Gastroesophageal sphincter (tissue), 4 donors: ENCODE data around the gene NPIPA3. TPM values are rescaled to one million over a fixed set of nuclear protein-coding genes. Genes with fewer than 3 reads are reported as not detected.
"Not testable (repeated sequence)": the region's sequence is repeated elsewhere in the genome, so short reads cannot be mapped to it uniquely, and the experiment has no call there.

Source experiments
- ATAC-seq: fragments of 150-250 bp; one replicate; pipeline ENCODE4 v1.9.1; 2016; ENCODE audit warnings: mild to moderate bottlenecking, moderate library complexity
- H3K27ac ChIP-seq, 4 donors: fragments of 200-600 bp; sonication (generic) in 3 of 4; 1 replicate in 3 of 4; 2 replicates in 1 of 4; pipeline ENCODE4 v1.5.1; 2016 to 2019
- H3K27me3 ChIP-seq: fragments of 200-600 bp; sonication (generic); one replicate; pipeline ENCODE4 v1.5.1; 2019
- H3K36me3 ChIP-seq, 2 donors: fragments of 200-600 bp; sonication (generic); one replicate each; pipeline ENCODE4 v1.5.1; 2019; ENCODE audit warnings: control low read depth in 1 of 2
- H3K4me1 ChIP-seq, 3 donors: fragments of 200-600 bp; sonication (generic); 1 replicate in 2 of 3; 2 replicates in 1 of 3; pipeline ENCODE4 v1.5.1; 2016 to 2019; ENCODE audit warnings: control low read depth in 2 of 3
- H3K4me3 ChIP-seq, 2 donors: fragments of 200-600 bp; sonication (generic); one replicate each; pipeline ENCODE4 v1.5.1; 2019; ENCODE audit warnings: mild to moderate bottlenecking in 1 of 2, moderate library complexity in 1 of 2
- H3K9me3 ChIP-seq, 3 donors: fragments of 200-600 bp; sonication (generic); one replicate each; pipeline ENCODE4 v1.5.1; 2017 to 2019; ENCODE audit warnings: control low read depth in 2 of 3
- WGBS, 2 donors: methylation state at CpG; one replicate each; pipeline ENCODE4 v1.1.5; 2018; ENCODE audit warnings: low coverage in 1 of 2; 5-methylcytosine and 5-hydroxymethylcytosine counted together
- total RNA-seq, 4 donors: library from RNA; depleted of rRNA; stranded (reverse); fragments of >200 nt; gene quantifications; one replicate each; pipeline ENCODE4 v1.1.0, GENCODE V29; 2016

Gene NPIPA3
- total RNA-seq, 4 donors from 2014 or later, result 0.39 to 4.0 (median 1.3) TPM; not detected in 1

GRCh38 chr16:14773654-14774053, 70.4 kb downstream of the NPIPA3 start:
- WGBS, 2 donors, result no CpG with 5 or more reads among the region's 2 CpGs
- H3K4me1 ChIP-seq, H3K27me3 ChIP-seq, H3K4me3 ChIP-seq, H3K27ac ChIP-seq, H3K36me3 ChIP-seq, H3K9me3 ChIP-seq, ATAC-seq: not testable (repeated sequence)

DNA sequence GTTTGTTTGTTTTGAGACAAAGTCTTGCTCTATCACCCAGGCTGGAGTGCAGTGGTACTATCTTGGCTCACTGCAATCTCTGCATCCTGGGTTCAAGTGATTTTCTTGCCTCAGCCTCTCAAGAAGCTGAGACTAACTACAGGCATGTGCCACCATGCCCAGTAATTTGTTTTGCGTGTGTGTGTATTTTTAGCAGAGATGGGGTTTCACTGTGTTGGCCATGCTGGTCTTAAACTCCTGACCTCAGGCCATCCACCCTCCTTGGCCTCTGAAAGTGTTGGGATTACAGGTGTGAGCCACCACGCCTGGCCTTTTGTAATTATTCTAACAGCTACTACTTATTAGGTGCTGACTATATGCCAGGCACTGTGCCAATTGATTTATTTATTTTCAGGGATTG, 72.4 kb downstream of the NPIPA3 start:
- H3K4me3 ChIP-seq, H3K4me1 ChIP-seq, H3K9me3 ChIP-seq, H3K27me3 ChIP-seq, H3K27ac ChIP-seq, H3K36me3 ChIP-seq, ATAC-seq: not testable (repeated sequence)
- WGBS, 2 donors, result no CpG with 5 or more reads among the region's 2 CpGs

Other genes starting within 250 kb of the NPIPA3 start
- gene PARN, start 73.2 kb upstream of the NPIPA3 start, total RNA-seq, result 10 to 100 TPM; 34.9 to 49.7 (median 40.0) TPM
- 10 to 100 TPM; 53.4 to 65.1 (median 60.5) TPM for gene BFAR, start 70.5 kb upstream of the NPIPA3 start, total RNA-seq
- gene PLA2G10, start 9.1 kb upstream of the NPIPA3 start, total RNA-seq, result not detected
- gene NPIPA2, start 39.1 kb downstream of the NPIPA3 start, total RNA-seq, result 1 to 10 TPM in 3 of 4 donors, not detected in 1; 1.3 to 4.0 (median 2.8) TPM
- 10 to 100 TPM; 54.3 to 87.9 (median 58.6) TPM for gene NOMO1, start 130.3 kb downstream of the NPIPA3 start, total RNA-seq
- 100 to 1,000 TPM in 2 of 4 donors, 10 to 100 TPM in 2; 54.0 to 103 (median 93.4) TPM for gene NPIPA1, start 234.0 kb downstream of the NPIPA3 start, total RNA-seq